ENCODE measurements around the gene FMN1.
"Not testable (repeated sequence)": the region's sequence is repeated elsewhere in the genome, so short reads cannot be mapped to it uniquely, and the experiment has no call there.

Gene FMN1

GRCh38 chr15:33086500-33087121, 107.9 kb downstream of the FMN1 start:
- peak; percentile 47 for DNase-seq

GRCh38 chr15:33084661-33085060, 109.9 kb downstream of the FMN1 start:
- DNase-seq = no peak

GRCh38 chr15:33083232-33084081, 111.1 kb downstream of the FMN1 start:
- DNase-seq = no peak

- no peak for DNase-seq
Observed at GRCh38 chr15:33080006-33080405, 114.5 kb downstream of the FMN1 start.

- no peak for DNase-seq
Observed at GRCh38 chr15:33078607-33079006, 115.9 kb downstream of the FMN1 start.

GRCh38 chr15:33076937-33077336, 117.6 kb downstream of the FMN1 start:
- DNase-seq = no peak

GRCh38 chr15:33074942-33075341, 119.6 kb downstream of the FMN1 start:
- DNase-seq = no peak

- no peak for DNase-seq
Observed at GRCh38 chr15:33074212-33074611, 120.3 kb downstream of the FMN1 start.

GRCh38 chr15:33071451-33071850, 123.1 kb downstream of the FMN1 start:
- no peak for DNase-seq

GRCh38 chr15:33069903-33070302, 124.6 kb downstream of the FMN1 start:
- DNase-seq = not testable (repeated sequence)

- DNase-seq = no peak
Observed at GRCh38 chr15:33069161-33069560, 125.4 kb downstream of the FMN1 start.

- no peak for DNase-seq
Observed at GRCh38 chr15:33068511-33068990, 126.0 kb downstream of the FMN1 start.

GRCh38 chr15:33068007-33068481, 126.5 kb downstream of the FMN1 start:
- peak; percentile 2 for DNase-seq

- no peak for DNase-seq
Observed at GRCh38 chr15:33067456-33067855, 127.1 kb downstream of the FMN1 start.

GRCh38 chr15:33066584-33066983, 127.9 kb downstream of the FMN1 start:
- no peak for DNase-seq

GRCh38 chr15:33064878-33065277, 129.6 kb downstream of the FMN1 start:
- no peak for DNase-seq

- no peak for DNase-seq
Observed at GRCh38 chr15:33059184-33059583, 135.3 kb downstream of the FMN1 start.

- no peak for DNase-seq
Observed at GRCh38 chr15:33057845-33058244, 136.7 kb downstream of the FMN1 start.

GRCh38 chr15:33055962-33056361, 138.6 kb downstream of the FMN1 start:
- no peak for DNase-seq

GRCh38 chr15:33051528-33051927, 143.0 kb downstream of the FMN1 start:
- no peak for DNase-seq

- DNase-seq = no peak
Observed at GRCh38 chr15:33048255-33048654, 146.3 kb downstream of the FMN1 start.

GRCh38 chr15:33047077-33047476, 147.4 kb downstream of the FMN1 start:
- DNase-seq = no peak

GRCh38 chr15:33046329-33046728, 148.2 kb downstream of the FMN1 start:
- no peak for DNase-seq
